ENCODE results near the gene DTX1. TPM values are rescaled to one million over a fixed set of nuclear protein-coding genes. Genes with fewer than 3 reads are reported as not detected.
"Not testable (repeated sequence)": the region's sequence is repeated elsewhere in the genome, so short reads cannot be mapped to it uniquely, and the experiment has no call there.

DTX1 gene
- total and polyA plus RNA-seq, 8 donors: 0.43 to 6.2 (median 1.9) TPM

GRCh38 chr12:113116875-113117274 lies 60.3 kb downstream of the DTX1 start:
- 47 to 71% (median 63%) methylated on average over 4 to 6 of the region's 6 CpGs for WGBS, 5 donors
- Histone ChIP-seq H3K36me3 (peaks cover 0 to 15% (median 0%) of the 10 kb centered on the region in 4 donors), H3K4me1 (no peaks in the 10 kb centered on the region), H3K27me3 (peaks cover 0 to 52% (median 0%) of the 10 kb centered on the region in 3 donors), H3K9me3 (no peaks in the 10 kb centered on the region), H3K4me3 (no peak overlapping the region), H3K27ac (no peak overlapping the region)
- no peak for DNase-seq
- TF ChIP-seq POLR2A (IDR thresholded peaks at IDR 0.05) (no peak), CTCF (IDR thresholded peaks at IDR 0.05) (no peak), EP300 (IDR thresholded peaks at IDR 0.05) (no peak), POLR2AphosphoS5 (IDR thresholded peaks at IDR 0.05) (no peak)
- intact Hi-C loops (cut with DNase I; ENCODE audit: low total_unique reads): no loop called here

- 72 to 85% (median 76%) methylated on average over 8 of the region's 8 CpGs for WGBS, 5 donors
Observed at GRCh38 chr12:113117684-113118083, 61.2 kb downstream of the DTX1 start.

GRCh38 chr12:113118142-113118541 lies 61.6 kb downstream of the DTX1 start:
- intact Hi-C loops (cut with DNase I; ENCODE audit: low total_unique reads): no loop called here
- H3K4me1 ChIP-seq: no peaks in the 10 kb centered on the region
- DNase-seq: no peak
- TF ChIP-seq EP300 (IDR thresholded peaks at IDR 0.05) (no peak), POLR2AphosphoS5 (IDR thresholded peaks at IDR 0.05) (no peak), POLR2A (IDR thresholded peaks at IDR 0.05) (no peak), CTCF (IDR thresholded peaks at IDR 0.05) (no peak)
- H3K9me3 ChIP-seq: peaks cover 0 to 3% (median 1%) of the 10 kb centered on the region in 4 donors
- H3K27me3 ChIP-seq: peaks cover 0 to 41% (median 0%) of the 10 kb centered on the region in 3 donors
- WGBS, 5 donors: 87 to 98% (median 96%) methylated on average over 1 of the region's 1 CpG
- peaks cover 0 to 10% (median 0%) of the 10 kb centered on the region in 4 donors for H3K36me3 ChIP-seq
- H3K4me3 ChIP-seq: no peak overlapping the region
- no peak overlapping the region for H3K27ac ChIP-seq

More at GRCh38 chr12:113117684-113118083, 61.2 kb downstream of the DTX1 start:
- intact Hi-C loops (cut with DNase I; ENCODE audit: low total_unique reads); H3K27ac ChIP-seq; H3K4me1 ChIP-seq; DNase-seq; H3K4me3 ChIP-seq; H3K9me3 ChIP-seq: not testable (repeated sequence)
- Histone ChIP-seq H3K27me3 (peaks cover 0 to 44% (median 0%) of the 10 kb centered on the region in 3 donors), H3K36me3 (peaks cover 0 to 10% (median 0%) of the 10 kb centered on the region in 4 donors)

- intact Hi-C loops (cut with DNase I; ENCODE audit: low total_unique reads): no loop called here
- peaks cover 0 to 26% (median 0%) of the 10 kb centered on the region in 3 donors for H3K27me3 ChIP-seq
- TF ChIP-seq EP300 (IDR thresholded peaks at IDR 0.05) (no peak), CTCF (IDR thresholded peaks at IDR 0.05) (no peak), POLR2AphosphoS5 (IDR thresholded peaks at IDR 0.05) (no peak), POLR2A (IDR thresholded peaks at IDR 0.05) (no peak)
- H3K4me3 ChIP-seq: no peak overlapping the region
- WGBS, 5 donors: 45 to 60% (median 49%) methylated on average over 4 of the region's 4 CpGs
- peaks cover 0 to 3% (median 0%) of the 10 kb centered on the region in 4 donors for H3K36me3 ChIP-seq
- no peak overlapping the region for H3K27ac ChIP-seq
- DNase-seq: peak in 1 of 2 donors; percentile 28
- H3K9me3 ChIP-seq: peaks cover 0 to 10% (median 3%) of the 10 kb centered on the region in 4 donors
- no peaks in the 10 kb centered on the region for H3K4me1 ChIP-seq
Observed at GRCh38 chr12:113119980-113120669, 63.6 kb downstream of the DTX1 start.

Measured in stomach (tissue), 9 donors.